ENCODE measurements around the gene P2RY10.
A peak's percentile ranks its signal among the peaks of the same experiment; 100 is the strongest.
"Not testable (repeated sequence)": the region's sequence is repeated elsewhere in the genome, so short reads cannot be mapped to it uniquely, and the experiment has no call there.

P2RY10 gene, protein sequence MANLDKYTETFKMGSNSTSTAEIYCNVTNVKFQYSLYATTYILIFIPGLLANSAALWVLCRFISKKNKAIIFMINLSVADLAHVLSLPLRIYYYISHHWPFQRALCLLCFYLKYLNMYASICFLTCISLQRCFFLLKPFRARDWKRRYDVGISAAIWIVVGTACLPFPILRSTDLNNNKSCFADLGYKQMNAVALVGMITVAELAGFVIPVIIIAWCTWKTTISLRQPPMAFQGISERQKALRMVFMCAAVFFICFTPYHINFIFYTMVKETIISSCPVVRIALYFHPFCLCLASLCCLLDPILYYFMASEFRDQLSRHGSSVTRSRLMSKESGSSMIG

DNA sequence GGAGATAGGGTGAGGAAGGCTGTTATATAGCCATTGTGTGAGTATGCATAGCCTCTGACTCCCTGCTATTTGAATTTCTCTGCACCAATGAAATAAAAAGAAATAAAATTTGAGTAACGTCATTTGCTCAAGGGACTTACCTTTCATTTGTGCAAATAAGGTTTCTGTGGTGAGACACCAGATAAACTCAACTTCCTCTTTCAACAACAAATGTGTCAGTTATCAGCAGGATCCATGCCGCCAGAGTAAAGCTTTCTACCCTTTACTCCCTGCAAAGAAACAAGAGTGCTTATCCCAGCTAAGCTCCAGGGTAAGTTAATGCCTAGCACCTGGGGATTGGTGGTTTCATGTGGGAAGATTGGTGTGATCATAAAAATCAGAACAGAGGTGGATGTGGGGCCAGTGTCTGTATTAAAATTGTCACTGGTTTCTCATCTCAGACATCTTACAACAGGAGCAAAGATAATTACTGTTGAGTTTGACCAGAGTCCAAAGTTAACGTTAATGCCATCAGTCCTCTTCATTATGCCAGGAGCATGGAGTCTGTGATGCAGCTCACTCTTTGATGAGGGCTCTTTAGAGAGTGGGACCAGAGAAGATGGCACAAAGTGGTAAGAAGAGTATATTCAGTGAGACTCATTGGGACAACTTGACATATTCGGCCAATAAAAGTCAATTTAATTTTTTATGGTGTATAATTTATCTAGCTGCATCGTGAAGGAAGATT lies at the start of gene P2RY10:
Gene P2RY10, plus strand, starts transcription at position 206 of the 727 bp plus-strand sequence. CDS start 15,130 bp downstream, outside the sequence.
- no peak for DNase-seq (ENCODE audit: low spot score)
- FAIRE-seq, result no peak

DNA sequence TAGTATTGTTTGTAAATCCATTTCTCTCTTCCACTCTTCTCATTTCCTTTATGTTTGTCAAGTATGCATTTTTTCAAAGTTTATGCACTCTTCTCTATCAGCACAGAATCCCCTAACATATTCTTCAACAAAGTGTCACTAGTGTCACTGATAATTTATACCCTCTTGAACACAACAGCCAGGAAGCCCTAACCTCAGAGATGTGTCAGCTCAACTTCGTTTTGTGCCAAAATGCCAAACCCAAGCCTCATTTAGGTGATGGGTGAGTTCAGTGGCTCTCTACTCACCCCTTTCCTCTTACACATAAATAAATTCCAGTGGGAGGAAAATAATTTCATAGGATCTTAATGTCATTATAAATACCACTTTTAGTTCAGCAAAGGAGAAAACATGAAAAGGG lies 22.4 kb upstream of the P2RY10 start:
- DNase-seq (ENCODE audit: low spot score), result no peak
- FAIRE-seq, result no peak

DNA sequence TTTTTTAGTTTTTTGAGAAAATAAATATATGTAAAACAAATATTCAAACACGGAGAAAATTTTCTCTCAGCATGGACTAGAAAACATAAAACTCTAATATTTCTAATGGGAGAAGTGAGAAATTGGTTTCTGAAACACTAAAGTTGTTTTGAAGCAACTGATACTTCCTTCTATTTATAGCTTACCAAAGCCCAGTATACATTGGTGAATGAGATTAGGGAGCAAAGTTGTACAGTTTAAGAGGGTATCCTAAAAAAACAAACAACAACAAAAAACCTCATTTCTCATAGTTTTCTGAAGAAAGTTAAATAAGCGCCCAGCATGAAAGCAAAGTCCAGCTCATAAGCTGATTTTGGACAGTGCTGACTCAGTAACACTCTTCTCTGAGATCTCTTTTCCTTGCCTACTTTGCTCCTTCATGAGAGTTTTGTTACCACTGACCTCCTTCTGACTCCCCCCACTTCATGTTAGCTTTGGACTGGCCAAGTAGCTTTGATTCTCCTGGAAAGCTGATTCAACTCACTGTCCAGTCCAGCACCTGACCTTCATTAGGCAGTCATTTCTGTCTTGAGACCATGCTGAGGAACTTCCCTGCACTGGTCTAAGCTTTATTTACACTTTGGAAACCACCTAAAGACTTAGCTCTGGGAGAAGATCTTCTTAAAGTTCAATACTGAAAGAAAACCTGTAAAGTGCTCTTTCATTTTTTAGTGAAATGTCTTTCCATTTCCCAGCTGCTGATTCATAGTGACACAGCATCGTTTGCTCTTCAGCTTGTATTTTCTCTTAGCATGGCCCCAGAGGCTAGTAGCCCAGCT lies 21.8 kb upstream of the P2RY10 start:
- FAIRE-seq, result no peak
- DNase-seq (ENCODE audit: low spot score), result no peak

DNA sequence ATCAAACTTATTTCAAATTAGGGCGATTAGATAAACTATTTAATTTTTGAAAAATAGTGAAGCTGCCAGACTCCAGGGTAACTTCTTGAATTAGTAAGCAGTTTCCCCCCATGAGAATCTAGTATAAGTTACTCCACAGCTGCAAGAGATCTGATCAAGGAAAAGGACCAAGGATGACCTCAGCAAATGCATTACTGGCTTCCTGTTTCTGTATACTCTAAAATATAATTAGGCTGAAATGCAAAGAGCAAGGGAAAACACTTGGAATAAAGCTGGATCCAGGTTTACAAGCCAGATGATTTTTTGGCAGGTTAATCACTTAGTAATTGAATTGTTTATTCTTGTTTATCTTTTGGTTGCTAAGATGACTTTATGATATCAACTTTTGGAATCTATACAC lies 13.4 kb upstream of the P2RY10 start:
- FAIRE-seq (no peak), DNase-seq (ENCODE audit: low spot score) (no peak)

DNA sequence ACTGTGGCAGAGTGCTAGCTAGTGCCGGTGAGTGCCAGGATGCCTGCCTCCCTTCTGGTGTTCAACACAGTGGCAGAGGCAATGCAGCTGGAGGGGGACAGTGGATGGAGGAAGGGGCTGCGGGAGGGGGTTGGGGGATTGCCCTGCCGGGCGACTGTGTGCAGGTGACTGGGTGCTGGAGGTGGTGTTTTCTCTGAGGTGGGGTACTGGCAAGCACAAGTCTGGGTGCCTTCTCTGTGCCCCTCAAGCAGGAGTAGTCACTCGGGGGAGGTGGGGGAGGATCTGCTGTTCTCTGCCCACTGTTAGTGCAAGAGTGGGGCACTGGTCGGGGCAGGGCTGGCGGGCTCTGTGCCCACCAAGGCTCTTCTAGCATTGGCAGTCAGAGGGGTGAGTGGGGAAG lies 10.3 kb upstream of the P2RY10 start:
- no peak for DNase-seq (ENCODE audit: low spot score)

DNA sequence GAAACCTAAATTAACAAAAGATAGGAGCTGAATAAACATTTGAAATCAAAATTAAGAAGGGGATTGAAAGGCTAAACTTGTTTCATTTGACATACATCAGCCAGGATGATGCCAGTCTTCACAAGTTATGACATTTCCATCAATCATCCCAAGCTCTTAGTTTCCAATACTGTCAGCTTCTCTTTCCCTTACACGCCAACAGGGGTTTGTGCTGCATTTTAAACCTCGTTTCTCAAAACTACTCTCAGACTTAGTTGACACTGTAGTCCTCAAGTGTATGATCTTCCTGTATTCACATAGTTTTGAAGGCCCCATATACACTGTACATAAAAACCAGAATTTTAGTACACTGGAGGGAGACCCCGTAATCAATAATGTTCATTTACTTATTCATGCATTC lies 840 bp upstream of the P2RY10 start:
- DNase-seq (ENCODE audit: low spot score) (no peak), FAIRE-seq (no peak)

More for the DNA sequence above, 10.3 kb upstream of the P2RY10 start:
- no peak for FAIRE-seq

DNA sequence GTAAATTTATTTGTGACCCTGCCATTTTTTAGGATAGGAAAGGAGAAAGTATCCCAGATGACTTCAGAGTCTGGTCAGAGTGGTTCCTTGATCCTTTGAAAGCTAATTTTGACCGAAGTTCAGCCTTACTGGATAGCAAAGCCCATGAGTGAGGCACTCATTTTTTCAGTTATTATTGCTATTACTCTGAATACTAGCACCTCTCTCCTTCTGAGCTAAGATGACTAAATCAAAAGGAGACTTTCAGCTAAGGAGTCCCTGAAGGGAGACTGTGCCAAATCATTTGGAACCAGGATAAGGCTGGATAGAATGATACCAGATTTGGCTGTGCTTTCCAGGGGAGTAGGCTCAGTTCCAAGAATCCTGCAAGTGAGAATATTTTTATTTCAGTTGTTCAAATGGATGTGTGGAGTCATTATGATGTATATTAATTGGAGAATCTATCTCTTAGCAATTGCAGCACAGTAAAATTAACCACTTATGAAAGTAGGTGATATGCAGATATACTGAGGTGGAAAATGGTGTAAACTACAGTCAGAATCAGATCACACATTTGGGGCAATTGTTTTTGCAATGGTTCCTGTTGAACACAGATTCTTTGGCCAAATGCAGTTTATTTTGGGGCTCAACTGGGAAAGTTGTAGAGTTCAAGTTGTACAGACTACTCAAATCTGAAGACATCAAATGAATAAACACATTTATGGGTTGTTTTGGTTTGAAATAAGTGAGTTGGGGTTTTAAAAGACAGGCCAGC lies 1.2 kb downstream of the P2RY10 start:
- FAIRE-seq (no peak), DNase-seq (ENCODE audit: low spot score) (no peak)

DNA sequence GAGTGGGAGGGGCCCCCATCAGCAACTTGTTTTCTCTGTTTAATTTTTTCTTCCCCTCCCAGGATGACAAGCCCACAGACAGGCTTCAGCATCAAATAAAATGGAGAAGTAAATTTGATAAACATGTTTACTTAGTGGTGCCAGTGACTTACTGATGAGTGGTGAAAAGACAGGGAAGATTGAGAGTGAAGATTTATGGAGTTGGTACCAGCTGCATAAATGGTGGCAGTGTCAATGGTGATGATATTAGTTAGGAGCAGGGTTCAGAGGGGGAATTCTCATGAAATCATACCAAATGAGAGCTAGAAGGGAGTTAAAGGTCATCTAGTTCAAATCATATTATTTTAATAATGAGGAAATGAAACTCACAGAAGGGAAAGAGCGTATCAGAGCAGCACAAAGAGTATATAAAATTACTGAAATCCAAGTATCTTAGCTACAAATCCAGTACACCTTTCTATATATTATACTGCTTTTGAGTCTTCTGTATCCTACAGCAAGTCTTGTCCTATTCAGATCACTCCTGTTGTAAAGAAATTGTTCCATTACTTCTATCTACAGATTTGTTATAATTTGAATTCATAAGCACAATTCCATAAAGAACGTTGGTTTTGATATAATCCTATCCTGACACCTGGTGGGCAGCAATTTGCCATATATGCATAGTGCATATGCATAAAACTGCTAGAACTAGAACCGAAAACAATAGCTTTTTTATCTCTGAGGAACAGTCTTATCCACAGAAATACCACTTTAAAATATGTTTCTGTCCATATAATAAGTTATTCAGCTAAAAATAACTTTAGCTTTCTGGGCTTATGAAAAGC lies 5.0 kb downstream of the P2RY10 start:
- DNase-seq (ENCODE audit: low spot score) (no peak), FAIRE-seq (no peak)

DNA sequence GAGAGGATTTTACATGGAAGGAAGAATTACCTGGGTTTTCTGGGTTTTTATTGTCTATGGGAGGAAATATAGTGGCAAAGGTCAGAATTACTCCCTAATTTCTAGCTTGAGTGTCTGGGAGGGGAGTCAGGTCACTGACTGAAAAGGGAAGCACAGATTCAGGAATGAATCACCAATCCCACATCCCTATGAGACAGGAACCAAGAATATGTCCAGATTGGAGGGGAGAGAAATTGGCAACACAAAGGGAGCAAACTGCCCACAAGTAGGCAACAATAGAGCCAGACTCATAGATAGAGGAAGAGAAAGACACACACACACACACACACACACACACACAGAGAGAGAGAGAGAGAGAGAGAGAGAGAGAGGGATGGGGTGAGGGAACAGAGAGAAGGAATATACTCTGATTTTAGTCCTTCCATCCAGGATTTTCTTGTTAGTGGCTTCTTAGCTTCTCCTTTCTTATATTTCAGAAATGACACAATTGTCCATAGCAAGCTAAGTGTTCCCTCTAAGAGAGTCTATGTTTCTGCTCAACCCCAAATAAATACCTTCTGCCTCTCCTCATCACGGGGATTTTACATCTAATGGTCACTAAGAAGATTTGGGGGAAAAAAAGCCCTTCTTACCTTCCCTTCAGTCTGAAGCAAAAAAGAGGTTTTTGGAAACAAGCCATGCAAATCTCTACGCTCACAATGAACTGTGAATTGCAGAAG lies 12.0 kb downstream of the P2RY10 start:
- DNase-seq (ENCODE audit: low spot score) (no peak), FAIRE-seq (no peak)

DNA sequence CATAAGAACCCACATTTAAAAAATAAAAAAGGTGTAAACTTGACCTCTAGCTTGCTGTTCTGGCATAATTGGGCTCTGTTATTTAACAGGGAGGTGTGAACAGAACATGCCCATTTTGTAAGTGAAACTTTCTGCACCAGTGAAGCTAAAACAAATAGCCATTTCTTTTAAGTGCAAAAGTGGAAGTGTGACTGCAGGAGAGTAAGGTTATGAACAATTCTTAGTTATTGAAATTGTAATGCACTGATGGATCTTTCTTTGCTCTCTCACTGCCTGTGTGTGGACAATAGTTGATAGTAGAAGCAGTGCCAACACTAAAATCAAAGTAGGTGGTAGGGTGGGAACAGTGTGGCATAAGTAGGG lies 12.6 kb downstream of the P2RY10 start:
- DNase-seq (ENCODE audit: low spot score) (no peak), FAIRE-seq (no peak)

DNA sequence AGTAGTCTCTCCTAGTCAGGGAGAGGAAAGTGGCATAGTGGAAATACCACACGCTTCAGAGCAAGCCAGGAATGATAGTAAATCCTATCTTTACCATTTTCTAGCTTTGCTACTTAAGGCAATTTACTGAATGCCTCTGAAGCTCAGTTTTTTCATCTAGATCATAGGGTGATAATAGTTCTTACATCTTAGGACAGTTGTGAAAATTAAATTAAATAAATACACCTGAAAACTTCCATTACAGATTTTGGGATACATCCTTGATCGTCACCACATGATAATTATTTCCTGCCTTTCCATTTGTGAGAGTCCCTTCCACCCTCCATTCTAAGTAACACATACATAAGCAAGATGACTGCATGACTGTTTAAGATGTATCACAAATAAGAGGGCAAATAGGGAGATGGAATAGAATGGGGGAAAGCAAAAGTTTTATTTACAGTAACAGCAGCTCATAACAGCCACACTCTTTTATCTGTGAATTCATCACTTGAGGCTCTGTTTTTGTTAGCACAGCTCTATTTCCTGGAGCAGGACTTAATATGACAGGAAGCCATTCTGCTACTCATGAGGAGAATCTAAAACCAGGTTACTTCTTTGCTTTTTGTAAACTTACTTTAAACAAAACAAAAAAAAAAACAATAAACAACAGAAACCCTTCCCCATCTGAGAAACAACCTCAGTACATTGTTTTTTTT lies 13.4 kb downstream of the P2RY10 start:
- FAIRE-seq (no peak), DNase-seq (ENCODE audit: low spot score) (no peak)

DNA sequence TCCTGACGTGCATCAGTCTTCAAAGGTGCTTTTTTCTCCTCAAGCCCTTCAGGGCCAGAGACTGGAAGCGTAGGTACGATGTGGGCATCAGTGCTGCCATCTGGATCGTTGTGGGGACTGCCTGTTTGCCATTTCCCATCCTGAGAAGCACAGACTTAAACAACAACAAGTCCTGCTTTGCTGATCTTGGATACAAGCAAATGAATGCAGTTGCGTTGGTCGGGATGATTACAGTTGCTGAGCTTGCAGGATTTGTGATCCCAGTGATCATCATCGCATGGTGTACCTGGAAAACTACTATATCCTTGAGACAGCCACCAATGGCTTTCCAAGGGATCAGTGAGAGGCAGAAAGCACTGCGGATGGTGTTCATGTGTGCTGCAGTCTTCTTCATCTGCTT lies 15.7 kb downstream of the P2RY10 start:
- FAIRE-seq (no peak), DNase-seq (ENCODE audit: low spot score) (no peak)

DNA sequence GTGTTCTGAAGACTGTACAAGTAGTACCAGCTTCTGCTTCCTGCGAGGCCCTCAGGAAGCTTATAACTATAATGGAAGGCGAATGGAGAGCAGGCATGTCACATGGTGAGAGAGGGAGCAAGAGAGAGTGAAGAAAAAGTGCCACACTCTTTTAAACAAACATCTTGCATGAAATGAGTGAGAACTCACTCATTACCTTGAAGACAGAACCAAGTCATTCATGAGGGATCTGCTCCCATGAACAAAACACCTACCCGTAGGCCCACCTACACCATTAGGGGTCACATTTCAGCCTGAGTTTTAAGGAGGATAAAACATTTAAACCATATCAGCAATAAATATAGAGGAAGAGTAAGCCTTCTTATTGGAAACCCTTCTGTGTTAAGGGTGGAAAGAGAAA lies 19.4 kb downstream of the P2RY10 start:
- no peak for FAIRE-seq
- no peak for DNase-seq (ENCODE audit: low spot score)

DNA sequence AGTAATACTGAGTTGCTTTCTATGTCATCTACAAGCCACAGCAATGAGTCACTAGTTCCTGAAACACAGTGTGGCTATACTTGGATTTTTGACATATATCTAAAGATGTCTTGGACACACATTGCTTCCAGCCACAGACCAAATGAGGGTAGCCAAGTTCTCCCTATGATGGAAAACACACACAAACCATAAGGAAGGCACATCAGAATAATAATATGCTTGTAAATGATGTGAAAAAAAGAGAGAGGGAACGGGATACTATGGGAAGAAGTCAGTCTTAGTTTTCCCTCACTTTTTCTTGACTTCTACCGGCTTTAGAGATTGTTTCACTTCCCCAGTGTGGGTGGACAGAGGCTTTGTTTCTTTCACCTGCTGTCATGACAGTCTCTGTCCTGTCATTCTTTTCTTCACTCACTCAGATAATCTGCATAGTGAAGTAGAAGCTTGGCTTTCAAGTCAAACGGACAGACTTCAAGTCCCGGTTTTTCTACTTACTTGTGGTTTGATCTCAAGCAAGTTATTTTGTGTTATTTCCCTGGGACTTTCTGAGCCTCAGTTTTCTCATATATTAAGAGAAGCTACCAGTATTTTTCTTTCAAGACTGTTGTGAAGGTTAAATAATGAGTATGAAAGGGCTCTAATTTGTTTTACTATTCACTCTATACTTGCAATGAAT lies 34.7 kb downstream of the P2RY10 start:
- peak; percentile 2 for DNase-seq (ENCODE audit: low spot score)
- FAIRE-seq, result no peak

DNA sequence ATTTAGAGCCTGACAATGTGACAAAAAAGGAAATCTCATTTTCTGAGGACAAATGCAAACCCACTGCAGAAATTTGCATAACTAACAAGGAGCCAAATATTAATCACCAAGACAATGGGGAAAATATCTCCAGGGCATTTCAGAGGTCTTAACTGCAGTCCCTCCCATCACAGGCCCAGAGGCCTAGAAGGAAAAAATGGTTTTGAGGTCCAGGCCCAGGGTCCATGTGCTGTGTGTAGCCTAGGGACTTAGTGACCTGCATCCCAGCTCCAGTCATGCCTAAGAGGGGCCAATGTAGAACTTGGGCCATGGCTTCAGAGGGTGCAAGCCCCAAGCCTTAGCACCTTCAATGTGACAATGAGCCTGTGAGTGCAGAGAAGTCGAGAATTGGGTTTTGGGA lies 44.2 kb downstream of the P2RY10 start:
- no peak for DNase-seq (ENCODE audit: low spot score)
- no peak for FAIRE-seq

DNA sequence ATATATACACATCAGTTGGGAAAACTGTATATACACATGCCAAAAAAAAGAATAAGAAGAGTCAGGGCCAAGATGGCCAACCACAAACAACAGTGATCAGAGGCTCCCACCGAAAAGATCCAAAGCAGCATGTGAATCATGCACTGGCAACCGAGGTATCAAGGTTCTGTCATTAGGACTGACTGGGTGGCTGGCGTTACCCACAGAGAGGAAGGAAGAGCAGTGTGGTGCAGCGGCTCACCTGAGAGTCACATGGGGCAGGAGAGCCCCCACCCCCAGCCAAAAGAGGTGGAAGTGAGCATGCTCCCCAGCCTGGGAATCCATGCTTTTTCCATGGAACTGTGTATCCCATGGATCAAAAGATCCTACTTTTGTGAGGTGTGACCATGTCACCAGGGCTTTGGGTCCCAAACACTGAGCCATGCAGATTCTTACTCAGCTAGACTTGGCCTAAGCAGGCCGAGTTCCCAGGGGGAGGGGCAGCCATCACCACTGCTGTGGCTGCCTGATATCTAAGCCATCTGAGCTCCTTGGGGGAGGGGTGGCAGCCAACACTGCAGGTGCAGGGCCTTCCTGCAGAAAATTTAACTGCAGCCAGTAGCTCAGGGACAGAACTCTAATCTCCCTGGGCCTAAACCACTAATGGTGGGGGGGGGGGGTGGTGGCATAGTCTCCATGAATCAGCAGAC lies 52.8 kb downstream of the P2RY10 start:
- DNase-seq (ENCODE audit: low spot score), result no peak
- no peak for FAIRE-seq

DNA sequence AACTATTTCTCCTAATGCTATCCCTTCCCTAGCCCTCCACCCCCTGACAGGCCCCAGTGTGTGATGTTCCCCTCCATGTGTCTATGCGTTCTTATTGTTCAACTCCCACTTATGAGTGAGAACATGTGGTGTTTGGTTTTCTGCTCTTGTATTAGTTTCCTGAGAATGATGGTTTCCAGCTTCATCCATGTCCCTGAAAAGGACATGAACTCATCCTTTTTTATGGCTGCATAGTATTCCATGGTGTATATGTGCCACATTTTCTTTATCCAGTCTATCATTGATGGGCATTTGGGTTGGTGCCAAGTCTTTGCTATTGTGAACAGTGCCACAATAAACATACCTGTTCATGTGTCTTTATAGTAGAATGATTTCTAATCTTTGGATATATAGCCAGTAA lies 62.3 kb downstream of the P2RY10 start:
- not testable (repeated sequence) for DNase-seq (ENCODE audit: low spot score); FAIRE-seq

Measured in urothelium cell line (cell line).